Endothelial cell of umbilical vein (primary cell): ENCODE results near the gene ATG5. TPM values are rescaled to one million over a fixed set of nuclear protein-coding genes. Genes with fewer than 3 reads are reported as not detected.

Experiments
- BruUV-seq: library from RNA; stranded (reverse); fragments of 400-500 nt; replicated peaks from 2 replicates; lab custom pipeline; 2021; lab: Mats Ljungman, UMichigan
- CTCF ChIA-PET: fragments of 300-600, 350-600 bp; sonication (Branson Sonifier 250); formaldehyde crosslinking; loops from one replicate; lab custom pipeline; 2021; ENCODE audit warnings: antibody characterized with exemption, inconsistent platforms; lab: Charles Lee
- POLR2A ChIA-PET: fragments of 300-600, 350-600 bp; sonication (Branson Sonifier 250); formaldehyde crosslinking; loops from one replicate; lab custom pipeline; 2021; ENCODE audit warnings: antibody characterized with exemption, inconsistent platforms; lab: Charles Lee
- DNase-seq: peaks from one replicate; pipeline ENCODE4 v3.0.0-alpha.2; 2011; ENCODE audit warnings: low read depth, low spot score
- FAIRE-seq: peaks from 2 replicates; lab custom pipeline; 2011; peaks lifted over from hg19 to GRCh38; lab: Jason Lieb, UNC
- H2AFZ ChIP-seq: 2 replicates; pipeline ENCODE4 v1.6.0; 2012; ENCODE audit warnings: low read depth, low read length, control low read depth, inconsistent platforms
- H3K27ac ChIP-seq: 2 replicates; pipeline ENCODE4 v1.5.1; 2011; ENCODE audit warnings: low read depth, mild to moderate bottlenecking, control low read depth, low read length, moderate library complexity; ENCODE audit not compliant: insufficient read depth
- H3K27me3 ChIP-seq, 2 experiments: 2 replicates each; pipeline versions ENCODE4 v1.6.0 to v1.6.1; 2011; ENCODE audit warnings: low read length in 2 of 2, mixed read lengths in 1 of 2; ENCODE audit not compliant: control insufficient read depth in 2 of 2, insufficient read depth in 2 of 2
- H3K36me3 ChIP-seq, 2 experiments: 2 replicates in 1 of 2; 3 replicates in 1 of 2; pipeline ENCODE4 v1.5.1; 2011; ENCODE audit warnings: low read length in 2 of 2, mild to moderate bottlenecking in 1 of 2, moderate library complexity in 1 of 2; ENCODE audit not compliant: control insufficient read depth in 2 of 2, insufficient read depth in 2 of 2; ENCODE audit errors: extremely low read depth in 1 of 2
- H3K4me1 ChIP-seq: 3 replicates; pipeline ENCODE4 v1.5.1; 2011; ENCODE audit warnings: mild to moderate bottlenecking, low read length; ENCODE audit not compliant: control insufficient read depth, insufficient read depth; ENCODE audit errors: extremely low read depth
- H3K4me2 ChIP-seq: 2 replicates; pipeline ENCODE4 v1.6.1; 2011; ENCODE audit warnings: low read length, control low read depth, mixed read lengths; ENCODE audit not compliant: insufficient read depth
- H3K4me3 ChIP-seq, 3 experiments: fragments of 200-600 bp in 1 of 3; sonication (generic), shearing (Covaris generic) in 1 of 3; replicated peaks in 1 of 3; 2 replicates each; pipeline ENCODE4 v1.5.1; 2011 to 2016; ENCODE audit warnings: control low read depth in 3 of 3, low read length in 3 of 3, mild to moderate bottlenecking in 2 of 3, inconsistent platforms in 1 of 3, low read depth in 1 of 3, moderate library complexity in 1 of 3; ENCODE audit not compliant: insufficient read depth in 1 of 3
- H3K79me2 ChIP-seq: 2 replicates; pipeline ENCODE4 v1.6.0; 2012; ENCODE audit warnings: low read length, inconsistent platforms; ENCODE audit not compliant: control insufficient read depth, insufficient read depth
- H3K9ac ChIP-seq: replicated peaks from 2 replicates; pipeline ENCODE3; 2011; ENCODE audit warnings: low read length, control low read depth; ENCODE audit not compliant: insufficient read depth; ENCODE audit errors: extremely low read depth
- H3K9me1 ChIP-seq: replicated peaks from 3 replicates; pipeline ENCODE4 v1.6.0; 2011; ENCODE audit warnings: mild to moderate bottlenecking, low read length; ENCODE audit not compliant: control insufficient read depth, insufficient read depth; ENCODE audit errors: extremely low read depth
- H3K9me3 ChIP-seq: replicated peaks from 2 replicates; pipeline ENCODE4 v1.5.1; 2012; ENCODE audit warnings: low read length, inconsistent platforms; ENCODE audit not compliant: control insufficient read depth, insufficient read depth
- H4K20me1 ChIP-seq: replicated peaks from 2 replicates; pipeline ENCODE3; 2011; ENCODE audit warnings: mild to moderate bottlenecking, low read length; ENCODE audit not compliant: control insufficient read depth, insufficient read depth; ENCODE audit errors: extremely low read depth
- EZH2 ChIP-seq: IDR thresholded peaks from 2 replicates; pipeline ENCODE4 v1.6.1; 2012; ENCODE audit warnings: borderline replicate concordance, low read depth, mild to moderate bottlenecking, moderate library complexity, low read length, inconsistent platforms; ENCODE audit not compliant: severe bottlenecking
- FOS ChIP-seq: IDR thresholded peaks from 2 replicates; pipeline ENCODE4 v1.6.1; 2011; ENCODE audit warnings: mild to moderate bottlenecking, low read length, moderate library complexity, borderline replicate concordance; ENCODE audit not compliant: insufficient read depth
- GATA2 ChIP-seq: IDR thresholded peaks from 2 replicates; pipeline ENCODE4 v1.7.0; 2011; ENCODE audit warnings: low read depth, mild to moderate bottlenecking, moderate library complexity, mixed read lengths, low read length; ENCODE audit not compliant: insufficient read length, insufficient read depth
- JUN ChIP-seq: IDR thresholded peaks from 2 replicates; pipeline ENCODE4 v1.6.1; 2011; ENCODE audit warnings: borderline replicate concordance, low read depth; ENCODE audit not compliant: insufficient read length, insufficient read depth
- MYC ChIP-seq: IDR thresholded peaks from one replicate; pipeline ENCODE4 v1.6.1; 2011; ENCODE audit warnings: mild to moderate bottlenecking, low read depth, low read length
- POLR2A ChIP-seq: IDR thresholded peaks from 2 replicates; pipeline ENCODE4 v1.6.1; 2012; ENCODE audit warnings: low read depth, mild to moderate bottlenecking, control low read depth, low read length
- POLR2AphosphoS5 ChIP-seq: IDR thresholded peaks from 2 replicates; pipeline ENCODE4 v1.6.1; 2012; ENCODE audit warnings: low read depth, mild to moderate bottlenecking, control low read depth, low read length, moderate library complexity; ENCODE audit not compliant: insufficient read depth
- dilution Hi-C: fragments of 300-500 bp; cut with MboI; formaldehyde crosslinking; loops from one replicate; pipeline ENCODE4 v1.15.0; 2019; ENCODE audit warnings: low sequenced_read_pairs; ENCODE audit not compliant: extremely low pct_ligation_motif_present
- intact Hi-C: fragments of 100-400 bp; cut with micrococcal nuclease; formaldehyde crosslinking; loops from one replicate; pipeline ENCODE4 v1.10.0; 2022
- polyA plus RNA-seq, 4 experiments: library from polyadenylated mRNA; depleted of rRNA in 3 of 4; stranded (reverse) in 3 of 4; unstranded in 1 of 4; fragments of >200 nt; gene quantifications; 2 replicates each; pipeline versions ENCODE4 v1.2.1 to v1.2.3, GENCODE V29; 2011 to 2012; ENCODE audit warnings: missing spikeins in 1 of 4
- total RNA-seq: library from RNA; stranded (reverse); gene quantifications from 2 replicates; pipeline ENCODE4 v1.2.3, GENCODE V29; 2021
- TF ChIP-seq, protein P1 (sequence below), 2 donors: IDR thresholded peaks; 1 replicate in 1 of 2; 2 replicates in 1 of 2; pipeline ENCODE4 v1.5.1; 2011; ENCODE audit warnings: low read length in 2 of 2, mild to moderate bottlenecking in 2 of 2, moderate library complexity in 2 of 2, control low read depth in 1 of 2, inconsistent platforms in 1 of 2, low read depth in 1 of 2; ENCODE audit not compliant: insufficient read depth in 1 of 2; ENCODE audit errors: extremely low read depth in 1 of 2
- TF ChIP-seq, protein P2 (sequence below): IDR thresholded peaks from 2 replicates; pipeline ENCODE4 v1.6.1; 2011; ENCODE audit not compliant: insufficient read depth, insufficient read length

The ATG5 gene
- total and polyA plus RNA-seq, 2 donors (not counting 3 experiments of a cell fraction or from before 2014, with no cell fraction given): 14.1 to 32.8 TPM

- Histone ChIP-seq H3K9me3 (no peaks in the 10 kb centered on the region), H3K4me1 (no peaks in the 10 kb centered on the region), H3K4me2 (no peak overlapping the region), H3K27ac (no peak overlapping the region), H3K9me1 (no peaks in the 10 kb centered on the region), H4K20me1 (no peaks in the 10 kb centered on the region), H3K27me3 (peaks cover 0 to 2% of the 10 kb centered on the region in 2 experiments), H3K79me2 (no peaks in the 10 kb centered on the region), H3K36me3 (no peaks in the 10 kb centered on the region), H3K4me3 (no peak overlapping the region), H3K9ac (no peak overlapping the region), H2AFZ (no peak overlapping the region)
- CTCF ChIA-PET: interaction anchor here (0.8 to 0.9 kb wide), 2 partner anchors 13 to 15 kb away, joined by 3 to 4 read pairs; no protein-coding TSS in a partner anchor
- no peak for TF ChIP-seq FOS
- TF ChIP-seq, protein P1, sequence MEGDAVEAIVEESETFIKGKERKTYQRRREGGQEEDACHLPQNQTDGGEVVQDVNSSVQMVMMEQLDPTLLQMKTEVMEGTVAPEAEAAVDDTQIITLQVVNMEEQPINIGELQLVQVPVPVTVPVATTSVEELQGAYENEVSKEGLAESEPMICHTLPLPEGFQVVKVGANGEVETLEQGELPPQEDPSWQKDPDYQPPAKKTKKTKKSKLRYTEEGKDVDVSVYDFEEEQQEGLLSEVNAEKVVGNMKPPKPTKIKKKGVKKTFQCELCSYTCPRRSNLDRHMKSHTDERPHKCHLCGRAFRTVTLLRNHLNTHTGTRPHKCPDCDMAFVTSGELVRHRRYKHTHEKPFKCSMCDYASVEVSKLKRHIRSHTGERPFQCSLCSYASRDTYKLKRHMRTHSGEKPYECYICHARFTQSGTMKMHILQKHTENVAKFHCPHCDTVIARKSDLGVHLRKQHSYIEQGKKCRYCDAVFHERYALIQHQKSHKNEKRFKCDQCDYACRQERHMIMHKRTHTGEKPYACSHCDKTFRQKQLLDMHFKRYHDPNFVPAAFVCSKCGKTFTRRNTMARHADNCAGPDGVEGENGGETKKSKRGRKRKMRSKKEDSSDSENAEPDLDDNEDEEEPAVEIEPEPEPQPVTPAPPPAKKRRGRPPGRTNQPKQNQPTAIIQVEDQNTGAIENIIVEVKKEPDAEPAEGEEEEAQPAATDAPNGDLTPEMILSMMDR (IDR thresholded peaks at IDR 0.05; ENCODE audit: extremely low read depth in 1 of 2, insufficient read depth in 1 of 2, low read depth in 1 of 2, low read length in 2 of 2): no peak
- POLR2A ChIA-PET: no interaction called here
- dilution Hi-C loops (no loop called here), intact Hi-C loops (no loop called here)
- no peak for DNase-seq
- no TSS peak for BruUV-seq
- no peak for FAIRE-seq
These were observed 170.2 kb downstream of the ATG5 start for GRCh38 chr6:106155219-106155830.

GRCh38 chr6:106154326-106154725 lies 171.2 kb downstream of the ATG5 start:
- ChIA-PET CTCF (interaction anchor here (0.9 kb wide), 1 partner anchor 14 kb away, joined by 4 read pairs; no protein-coding TSS in a partner anchor), POLR2A (no interaction called here)
- Histone ChIP-seq H3K9ac (no peak overlapping the region), H3K9me1 (no peaks in the 10 kb centered on the region), H3K4me1 (no peaks in the 10 kb centered on the region), H3K36me3 (no peaks in the 10 kb centered on the region), H3K9me3 (no peaks in the 10 kb centered on the region), H3K27me3 (peaks cover 0 to 2% of the 10 kb centered on the region in 2 experiments), H3K79me2 (no peaks in the 10 kb centered on the region), H3K4me3 (no peak overlapping the region), H2AFZ (no peak overlapping the region), H3K4me2 (no peak overlapping the region), H3K27ac (no peak overlapping the region), H4K20me1 (no peaks in the 10 kb centered on the region)
- dilution Hi-C loops: no loop called here
- no peak for TF ChIP-seq EZH2
- no peak for TF ChIP-seq FOS
- TF ChIP-seq GATA2: no peak
- no peak for TF ChIP-seq JUN
- TF ChIP-seq, protein P2, sequence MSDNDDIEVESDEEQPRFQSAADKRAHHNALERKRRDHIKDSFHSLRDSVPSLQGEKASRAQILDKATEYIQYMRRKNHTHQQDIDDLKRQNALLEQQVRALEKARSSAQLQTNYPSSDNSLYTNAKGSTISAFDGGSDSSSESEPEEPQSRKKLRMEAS: no peak
- TF ChIP-seq POLR2AphosphoS5: no peak
- no peak for TF ChIP-seq MYC
- TF ChIP-seq POLR2A: no peak
- no TSS peak for BruUV-seq
- FAIRE-seq (no peak), DNase-seq (no peak)
- intact Hi-C loops: no loop called here
